Fibroblast of skin of left quadriceps (primary cell): Measurements from ENCODE around the gene TSC2.

ENCODE experiments used
- DNase-seq, 2 experiments: peaks; one replicate each; pipeline ENCODE4 v3.0.0-alpha.2; 2013; ENCODE audit warnings: low read depth in 2 of 2

The TSC2 gene

DNA sequence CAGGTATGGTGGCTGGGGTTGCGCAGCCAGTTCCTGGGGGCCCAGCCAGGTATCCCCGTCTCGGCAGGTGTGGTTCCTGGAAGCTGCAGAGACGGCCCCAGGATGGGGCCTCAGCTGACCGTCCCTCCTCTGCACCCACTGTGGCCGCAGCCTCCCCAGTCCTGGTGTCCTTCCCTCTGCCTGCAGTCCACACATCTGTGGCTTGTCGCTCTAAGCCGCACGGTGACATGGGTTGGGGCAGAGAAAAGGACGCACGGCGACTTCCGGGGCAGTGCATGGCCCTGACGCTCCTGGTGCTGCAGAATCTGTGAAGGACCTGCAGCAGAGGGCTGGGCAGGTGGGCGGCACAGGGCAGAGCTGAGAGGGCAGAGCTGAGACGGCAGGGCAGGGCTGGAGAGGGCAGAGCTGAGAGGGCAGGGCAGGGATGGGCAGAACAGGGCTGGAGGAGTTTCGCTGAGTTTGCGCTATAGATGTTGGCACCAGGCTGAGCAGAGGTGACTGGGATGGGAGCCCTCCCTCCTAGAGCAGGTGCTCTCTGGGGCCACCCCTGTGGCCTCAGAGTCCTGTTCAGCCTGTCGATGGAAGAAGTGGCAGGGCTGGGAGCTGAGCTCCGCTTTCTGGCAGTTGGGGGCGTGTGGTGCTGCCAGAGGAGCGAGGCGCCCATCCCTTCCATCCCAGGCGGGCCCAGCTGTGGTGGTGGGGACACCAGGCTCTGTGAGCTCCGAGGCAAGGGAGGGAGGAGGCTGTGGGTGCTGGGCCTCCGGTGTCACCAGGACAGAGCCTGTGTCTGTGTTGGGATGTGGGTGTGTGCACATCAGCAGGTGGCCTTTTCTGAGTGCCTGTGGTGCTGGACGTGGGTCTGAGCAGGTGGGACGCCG is 23.0 kb downstream of the TSC2 start:
- DNase-seq = no peak

- no peak for DNase-seq
These were observed 23.8 kb downstream of the TSC2 start for GRCh38 chr16:2071454-2072202.

DNA sequence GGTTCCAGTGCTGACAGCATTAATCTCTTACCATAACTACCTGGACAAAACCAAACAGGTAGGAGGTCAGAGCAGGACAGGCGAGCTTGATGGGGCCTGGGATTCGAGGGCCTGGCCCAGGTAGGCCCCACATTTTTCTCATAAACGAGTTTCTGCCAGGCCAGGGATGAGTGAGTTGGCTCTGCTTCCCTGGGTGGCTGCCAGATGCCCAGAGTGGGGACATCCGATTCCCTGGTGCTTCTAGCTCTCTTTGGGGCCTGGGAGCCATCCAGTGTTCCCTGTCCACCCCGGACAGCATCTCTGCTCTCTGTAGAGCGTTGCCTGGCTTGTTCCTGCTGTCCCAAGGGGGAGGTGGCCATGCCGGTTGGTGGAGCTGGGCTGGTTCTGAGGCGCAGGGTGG is 25.1 kb downstream of the TSC2 start:
- DNase-seq = no peak

- no peak for DNase-seq
These were observed 26.3 kb downstream of the TSC2 start for GRCh38 chr16:2074071-2074470.

GRCh38 chr16:2075631-2076030 is 27.8 kb downstream of the TSC2 start:
- DNase-seq = no peak

- no peak for DNase-seq
These were observed 28.5 kb downstream of the TSC2 start for GRCh38 chr16:2076072-2076865.

GRCh38 chr16:2077016-2077415 is 29.2 kb downstream of the TSC2 start:
- DNase-seq = no peak

- no peak for DNase-seq
These were observed 29.9 kb downstream of the TSC2 start for GRCh38 chr16:2077696-2078095.

DNA sequence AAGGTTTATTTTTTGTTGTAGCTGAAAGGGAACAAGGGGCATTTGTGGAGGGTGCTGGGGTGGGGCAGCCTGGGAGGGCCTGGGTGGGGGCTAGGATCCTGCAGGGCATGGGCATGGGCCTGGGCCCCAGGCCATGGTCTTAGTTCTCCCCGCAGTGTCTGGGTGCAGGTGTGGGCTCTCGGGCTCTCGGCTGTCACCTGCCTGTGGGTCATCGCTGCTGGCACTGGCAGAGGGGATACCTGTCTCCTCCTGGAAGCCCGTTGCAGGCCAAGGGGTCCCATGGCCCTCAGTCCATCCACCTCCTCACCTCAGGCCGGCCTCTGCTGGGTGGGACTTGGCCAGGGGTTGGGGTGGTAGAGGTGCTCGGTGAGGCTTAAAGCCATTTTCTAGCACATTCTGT is 30.3 kb downstream of the TSC2 start:
- no peak for DNase-seq

DNA sequence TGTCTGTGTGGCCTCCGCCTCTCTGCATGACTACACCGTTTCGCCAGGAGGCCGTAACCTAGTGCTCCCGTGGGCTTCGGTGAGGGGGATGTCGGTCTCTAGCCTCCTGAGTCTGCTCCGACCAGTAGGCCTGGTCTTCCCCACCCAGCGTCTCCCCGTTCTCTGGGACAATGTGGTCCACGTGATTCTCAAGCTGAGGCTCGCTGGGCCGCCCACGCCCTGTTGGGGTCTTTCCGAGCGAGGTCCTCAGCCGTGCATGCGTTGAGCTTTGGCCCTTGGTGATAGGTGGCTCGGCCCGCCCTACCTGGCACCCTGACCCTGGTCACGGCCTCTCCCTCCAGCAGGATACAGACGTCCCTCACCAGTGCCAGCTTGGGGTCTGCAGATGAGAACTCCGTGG is 30.9 kb downstream of the TSC2 start:
- DNase-seq = no peak

DNA sequence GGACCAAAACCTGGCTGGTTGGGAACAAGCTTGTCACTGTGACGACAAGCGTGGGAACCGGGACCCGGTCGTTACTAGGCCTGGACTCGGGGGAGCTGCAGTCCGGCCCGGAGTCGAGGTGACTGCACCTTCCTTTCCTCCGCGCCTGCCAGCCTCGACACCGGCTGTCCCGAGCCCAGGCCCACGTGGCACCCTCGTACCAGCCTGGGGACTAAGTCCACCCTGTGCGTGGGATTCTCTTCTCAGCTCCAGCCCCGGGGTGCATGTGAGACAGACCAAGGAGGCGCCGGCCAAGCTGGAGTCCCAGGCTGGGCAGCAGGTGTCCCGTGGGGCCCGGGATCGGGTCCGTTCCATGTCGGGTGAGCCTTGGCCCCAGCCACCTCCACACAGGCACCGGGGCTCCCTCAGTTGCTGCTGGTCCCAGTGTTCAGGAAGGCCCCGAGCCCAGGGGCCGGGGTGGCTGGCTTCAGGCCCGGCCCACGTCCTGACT is 31.6 kb downstream of the TSC2 start:
- no peak for DNase-seq

DNA sequence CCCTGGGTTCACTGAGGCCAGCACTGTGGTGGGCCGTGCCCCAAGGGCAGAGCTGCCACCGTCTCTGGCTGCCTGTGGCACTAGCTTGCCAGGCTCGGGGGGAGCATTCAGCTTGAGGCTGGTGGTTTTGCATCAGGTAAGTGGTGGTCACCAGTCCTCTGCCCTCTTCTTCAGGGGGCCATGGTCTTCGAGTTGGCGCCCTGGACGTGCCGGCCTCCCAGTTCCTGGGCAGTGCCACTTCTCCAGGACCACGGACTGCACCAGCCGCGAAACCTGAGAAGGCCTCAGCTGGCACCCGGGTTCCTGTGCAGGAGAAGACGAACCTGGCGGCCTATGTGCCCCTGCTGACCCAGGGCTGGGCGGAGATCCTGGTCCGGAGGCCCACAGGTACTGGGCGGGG is 32.2 kb downstream of the TSC2 start:
- DNase-seq = no peak

- DNase-seq = no peak
These were observed 33.7 kb downstream of the TSC2 start for GRCh38 chr16:2081201-2082084.

GRCh38 chr16:2082171-2082982 is 34.6 kb downstream of the TSC2 start:
- DNase-seq = no peak

DNA sequence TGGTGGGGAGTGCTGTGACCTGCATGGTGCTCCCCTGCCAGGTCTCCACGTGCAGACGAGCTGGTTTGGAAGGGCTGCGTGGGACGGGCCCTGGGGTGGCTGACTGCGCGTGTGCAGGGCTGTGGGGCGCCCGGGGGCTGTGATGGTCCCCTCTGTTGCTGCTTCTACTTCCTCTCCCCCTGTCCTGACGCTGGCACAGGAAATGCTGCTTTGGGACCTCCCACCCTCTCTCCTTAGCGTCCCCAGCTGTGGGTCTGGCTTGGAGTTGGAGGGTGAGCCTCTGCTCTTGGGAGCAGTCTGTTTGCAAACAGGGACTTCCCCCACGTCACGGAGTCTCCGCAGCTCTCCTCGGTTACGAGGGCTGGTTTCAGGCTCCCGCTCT is 35.2 kb downstream of the TSC2 start:
- DNase-seq = no peak

DNA sequence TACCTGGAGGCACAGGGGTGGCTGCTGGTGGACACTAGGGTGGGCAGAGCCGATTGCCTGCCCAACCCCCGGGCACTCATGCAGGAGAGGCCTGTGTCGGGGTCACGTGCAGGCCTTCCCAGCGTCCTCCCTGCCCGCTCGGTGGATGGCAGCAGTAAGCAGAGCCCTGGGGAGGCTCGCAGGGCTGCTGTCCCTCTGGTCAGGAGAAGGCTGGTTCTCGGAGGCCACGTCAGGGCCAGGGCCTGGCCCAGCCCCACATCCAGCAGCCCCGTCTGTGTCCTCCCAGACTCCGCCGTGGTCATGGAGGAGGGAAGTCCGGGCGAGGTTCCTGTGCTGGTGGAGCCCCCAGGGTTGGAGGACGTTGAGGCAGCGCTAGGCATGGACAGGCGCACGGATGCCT is 35.6 kb downstream of the TSC2 start:
- no peak for DNase-seq

GRCh38 chr16:2083876-2084780 is 36.3 kb downstream of the TSC2 start:
- no peak for DNase-seq

- no peak for DNase-seq
These were observed 37.3 kb downstream of the TSC2 start for GRCh38 chr16:2084895-2085625.

DNA sequence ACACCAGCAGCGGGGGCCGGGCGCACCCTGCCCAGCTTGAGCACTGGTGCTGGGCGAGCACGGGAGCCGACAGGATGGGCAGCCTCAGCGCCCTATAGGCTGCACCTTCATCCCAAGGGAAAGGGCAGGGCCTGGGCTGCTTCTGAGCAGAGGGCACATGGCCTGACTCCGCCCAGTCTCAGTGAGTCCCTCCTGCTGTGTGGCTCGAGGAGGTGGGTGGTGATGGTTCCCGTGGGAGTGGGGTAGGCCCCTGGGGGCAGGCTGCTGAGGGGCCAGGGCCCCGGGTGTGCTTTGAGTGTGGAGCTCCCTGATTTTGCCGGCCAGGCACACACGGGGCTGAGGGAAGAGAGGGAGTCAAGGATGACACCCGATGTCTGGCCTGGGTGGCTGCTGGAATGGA is 37.9 kb downstream of the TSC2 start:
- DNase-seq = no peak
